AG09319 (cell line): ENCODE data around the gene MCOLN3.
"Not testable (repeated sequence)": the region's sequence is repeated elsewhere in the genome, so short reads cannot be mapped to it uniquely, and the experiment has no call there.

ENCODE experiments used
- DNase-seq: peaks from one replicate; pipeline ENCODE4 v3.0.0-alpha.2; 2010; ENCODE audit warnings: low read depth; ENCODE audit errors: extremely low read depth
- CTCF ChIP-seq: IDR thresholded peaks from 2 replicates; pipeline ENCODE4 v1.5.1; 2011; ENCODE audit warnings: low read depth, mild to moderate bottlenecking, inconsistent platforms, low read length, moderate library complexity

MCOLN3 gene

DNA sequence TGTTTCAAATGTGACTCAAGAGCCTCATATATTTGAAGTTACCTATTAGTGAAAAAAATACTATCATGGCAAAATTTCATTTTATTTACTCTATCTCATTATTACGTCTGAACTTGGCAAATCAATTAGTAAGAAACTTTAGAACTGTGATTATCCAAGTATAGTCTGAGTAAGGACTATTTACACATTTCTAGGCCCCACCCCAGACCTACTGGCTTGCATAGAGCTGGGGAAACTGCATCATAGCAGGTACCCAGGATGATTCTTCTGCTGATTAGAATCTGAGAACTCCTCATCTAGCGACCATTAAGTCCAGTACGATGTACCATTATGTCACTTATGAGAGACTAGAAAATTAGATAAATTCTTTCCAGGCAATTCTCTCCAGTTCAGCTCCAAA, 20.1 kb downstream of the MCOLN3 start:
- DNase-seq, result no peak
- TF ChIP-seq CTCF, result no peak

- peak; percentile 17 for TF ChIP-seq CTCF
- DNase-seq, result peak; percentile 14
Measured at GRCh38 chr1:85027242-85027983, 20.9 kb downstream of the MCOLN3 start.

- DNase-seq, result no peak
- no peak for TF ChIP-seq CTCF
Measured at GRCh38 chr1:85025940-85026339, 22.4 kb downstream of the MCOLN3 start.

DNA sequence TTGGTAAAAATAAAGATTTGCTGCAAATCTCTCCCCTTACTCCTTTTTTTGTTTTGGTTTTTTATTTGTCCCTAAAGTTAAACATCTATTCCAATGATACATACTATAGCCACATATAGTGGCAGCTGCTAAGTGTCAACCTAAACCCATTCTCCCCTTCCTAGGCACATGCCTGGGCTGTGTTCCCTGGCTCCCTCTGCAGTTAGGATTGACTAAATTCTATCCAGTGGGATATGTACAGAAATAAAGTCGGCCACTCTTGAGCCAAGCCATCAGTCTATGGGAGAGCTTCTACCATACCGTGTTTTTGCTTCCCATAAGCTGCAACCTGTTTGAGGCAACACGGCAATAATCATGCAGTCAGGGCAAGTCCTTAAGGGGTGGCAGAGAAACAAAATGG, 23.6 kb downstream of the MCOLN3 start:
- TF ChIP-seq CTCF, result no peak
- no peak for DNase-seq

- no peak for TF ChIP-seq CTCF
- no peak for DNase-seq
Measured at GRCh38 chr1:85022700-85023099, 25.6 kb downstream of the MCOLN3 start.

DNA sequence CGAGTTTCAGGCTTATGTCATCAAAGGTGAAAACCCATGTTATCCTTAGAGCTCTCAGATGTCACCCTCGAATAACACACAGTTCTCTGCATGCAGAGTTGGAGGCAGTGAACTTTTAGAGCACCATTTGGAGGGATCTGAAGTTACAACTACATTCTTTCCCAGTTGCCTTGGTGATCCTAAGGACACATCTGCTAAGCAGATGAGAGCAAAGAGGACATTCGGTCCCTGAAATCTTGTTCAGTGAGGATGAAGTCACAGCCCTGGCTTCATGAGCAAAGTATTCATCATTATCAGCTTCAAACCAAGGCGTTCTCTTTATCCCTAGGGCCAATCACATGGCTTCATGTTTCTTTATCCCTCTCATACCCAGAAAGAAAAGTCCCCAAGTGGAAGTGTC, 28.3 kb downstream of the MCOLN3 start:
- peak; percentile 60 for DNase-seq
- no peak for TF ChIP-seq CTCF

DNA sequence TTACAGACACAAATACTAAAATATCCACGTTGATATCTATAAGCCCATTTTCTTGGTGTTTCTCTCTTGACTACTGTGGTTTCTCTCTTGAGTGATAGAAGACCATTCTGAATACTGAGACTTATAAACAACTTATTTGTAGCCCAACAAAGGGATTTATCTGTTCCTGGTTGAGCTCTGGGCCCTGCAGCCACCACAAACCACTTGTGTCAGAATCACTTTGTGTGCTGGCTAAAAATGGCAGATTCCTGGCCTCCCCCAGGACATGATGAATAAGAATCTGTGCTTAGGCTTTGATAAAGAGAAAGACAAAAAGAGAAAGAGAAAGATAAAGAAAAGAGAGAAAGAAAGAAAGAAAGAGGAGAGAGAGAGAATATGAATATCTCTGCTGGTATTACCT, 32.5 kb downstream of the MCOLN3 start:
- TF ChIP-seq CTCF, result no peak

GRCh38 chr1:85005641-85006040, 42.7 kb downstream of the MCOLN3 start:
- DNase-seq, result not testable (repeated sequence)

More for the DNA sequence above, 32.5 kb downstream of the MCOLN3 start:
- DNase-seq, result no peak
